ENCODE results near the gene JSRP1.

The JSRP1 gene

GRCh38 chr19:2270423-2271233 is 14.4 kb upstream of the JSRP1 start (continued):
- no peak for TF ChIP-seq ZNF292 (tag by site-specific recombination; IDR thresholded peaks at IDR 0.05; ENCODE audit: borderline replicate concordance, low read depth)
- peak; percentile 75; the same call in 1 of the 2 replicates for TF ChIP-seq GLIS2 (tag by site-specific recombination; IDR thresholded peaks at IDR 0.05)
- TF ChIP-seq ZFHX2 (tag by site-specific recombination; conservative IDR thresholded peaks at IDR 0.05) = peak; percentile 23
- no peak for TF ChIP-seq ZNF354C (tag by site-specific recombination; IDR thresholded peaks at IDR 0.05; ENCODE audit: borderline replicate concordance, low read depth)
- peak; percentile 93 for TF ChIP-seq ZBTB26 (tag by site-specific recombination; optimal IDR thresholded peaks at IDR 0.05)
- peak; percentile 81 for TF ChIP-seq GLIS1 (tag by site-specific recombination; IDR thresholded peaks at IDR 0.05)
- TF ChIP-seq ZNF157 (tag by site-specific recombination; IDR thresholded peaks at IDR 0.05) = no peak
- TF ChIP-seq ZNF2 (tag by site-specific recombination; IDR thresholded peaks at IDR 0.05) = no peak
- TF ChIP-seq ZNF239 (tag by site-specific recombination; IDR thresholded peaks at IDR 0.05) = no peak
- TF ChIP-seq ZBTB7A (tag by site-specific recombination; IDR thresholded peaks at IDR 0.05; ENCODE audit: low read depth) = peak; percentile 87
- no peak for TF ChIP-seq SALL2 (tag by site-specific recombination; IDR thresholded peaks at IDR 0.05; ENCODE audit: borderline replicate concordance)
- TF ChIP-seq ZNF704 (tag by site-specific recombination; IDR thresholded peaks at IDR 0.05) = no peak
- no peak for TF ChIP-seq ZNF645 (tag by site-specific recombination; IDR thresholded peaks at IDR 0.05)
- TF ChIP-seq KLF17 (tag by site-specific recombination; IDR thresholded peaks at IDR 0.05) = peak; percentile 27; the same call in 1 of the 2 replicates
- peak; percentile 11; the same call in 1 of the 2 replicates for TF ChIP-seq PRDM4 (tag by site-specific recombination; IDR thresholded peaks at IDR 0.05)
- no peak for TF ChIP-seq RBAK (tag by site-specific recombination; IDR thresholded peaks at IDR 0.05)
- TF ChIP-seq ZNF274 (IDR thresholded peaks at IDR 0.05; ENCODE audit: low read length) = no peak
- no peak for TF ChIP-seq ZNF274 (tag by site-specific recombination; IDR thresholded peaks at IDR 0.05; ENCODE audit: borderline replicate concordance)
- TF ChIP-seq ZNF211 (tag by site-specific recombination; IDR thresholded peaks at IDR 0.05; ENCODE audit: low read depth) = no peak

GRCh38 chr19:2270157-2270422 is 13.9 kb upstream of the JSRP1 start:
- Histone ChIP-seq H3K27ac (ENCODE audit: extremely low read depth, low read depth, low read length) (peak overlapping the region; percentile 98), H3K36me3 (ENCODE audit: control insufficient read depth in 2 of 2, insufficient read depth in 1 of 2, low read length in 2 of 2) (peaks cover 6 to 28% of the 10 kb centered on the region in 2 experiments; a peak in 2 of 3 replicates), H3K9me3 (ENCODE audit: control insufficient read depth, insufficient read depth, low read depth, low read length) (no peaks in the 10 kb centered on the region), H3K4me3 (ENCODE audit: low read depth, low read length) (peak overlapping the region; percentile 99), H3K4me1 (ENCODE audit: control insufficient read depth, insufficient read depth, low read length) (0 out of 2 replicates have a peak, but pooled peaks cover 5% of the 10 kb centered on the region)
- ChIA-PET CTCF (interaction anchor here (0.6 kb wide), 2 partner anchors 10 to 424 kb away, joined by 3 read pairs; no protein-coding TSS in a partner anchor), POLR2A (interaction anchor here (1.4 to 3.4 kb wide), 2 partner anchors 31 to 206 kb away, joined by 3 to 18 read pairs; partner anchors contain the start of gene GADD45B)
- no peak for TF ChIP-seq ZNF10 (tag by site-specific recombination; IDR thresholded peaks at IDR 0.05)
- no peak for TF ChIP-seq ZNF747 (tag by site-specific recombination; IDR thresholded peaks at IDR 0.05)
- TF ChIP-seq ZNF837 (tag by site-specific recombination; IDR thresholded peaks at IDR 0.05) = 0 out of 2 replicates have a peak, but pooled peaks have one; percentile 13
- TF ChIP-seq ZNF530 (tag by site-specific recombination; IDR thresholded peaks at IDR 0.05; ENCODE audit: low read depth) = no peak
- TF ChIP-seq ZNF560 (tag by site-specific recombination; IDR thresholded peaks at IDR 0.05; ENCODE audit: borderline replicate concordance) = no peak

Data from HEK293 (cell line).